Posterior vena cava (tissue), 2 donors: ENCODE data around the gene SUGCT. TPM values are rescaled to one million over a fixed set of nuclear protein-coding genes. Genes with fewer than 3 reads are reported as not detected.

Source experiments
- total RNA-seq, 2 donors: library from RNA; stranded (reverse); fragmentation: NEBNext Ultra II Directional; extraction: Animal tissue kit (Norgen Biotek cat#: 25700); gene quantifications; one replicate each; pipeline ENCODE4 v1.2.1, GENCODE V29; 2021
- donor health status: DM: yes; HTN: yes; CAD: no.
- donor health status: DM: yes; HTN: yes; CAD: no.

Gene SUGCT
- total RNA-seq, 2 donors from 2014 or later = 15.8 to 16.2 TPM

Other genes with a start within 250 kb of the SUGCT start
- 10 to 100 TPM; 44.9 to 45.4 TPM for gene CDK13, start 184.7 kb upstream of the SUGCT start, total RNA-seq
- 10 to 100 TPM; 19.3 to 20.4 TPM for gene MPLKIP, start 383 bp upstream of the SUGCT start, total RNA-seq